IMR-90 (cell line): Measurements from ENCODE around the gene LIMCH1. TPM values are rescaled to one million over a fixed set of nuclear protein-coding genes. Genes with fewer than 3 reads are reported as not detected.

Experiments
- ATAC-seq: fragments of 200-7000 bp; cut with Tn5 transposase; 2 replicates; pipeline ENCODE4 v1.9.1; 2020; ENCODE audit warnings: low read depth, mild to moderate bottlenecking, moderate library complexity
- BruUV-seq: library from RNA; stranded (reverse); fragments of 400-500 nt; replicated peaks from 2 replicates; lab custom pipeline; 2021; lab: Mats Ljungman, UMichigan
- CTCF ChIA-PET: fragments of 300-600 bp; formaldehyde crosslinking; extraction: SDS; loops from one replicate; lab custom pipeline; 2021; ENCODE audit warnings: antibody characterized with exemption; lab: Yijun Ruan, JAX
- POLR2A ChIA-PET: fragments of 300-600 bp; sonication (Branson Sonifier 250); formaldehyde crosslinking; loops from one replicate; lab custom pipeline; 2022; ENCODE audit warnings: antibody characterized with exemption; ENCODE audit not compliant: unreplicated experiment; lab: Charles Lee
- DNase-seq: peaks from one replicate; pipeline ENCODE4 v3.0.0; 2013
- H2AFZ ChIP-seq: replicated peaks from 2 replicates; pipeline ENCODE3; 2013; ENCODE audit warnings: low read length, mild to moderate bottlenecking; ENCODE audit not compliant: poor library complexity
- H2AK5ac ChIP-seq: 2 replicates; pipeline ENCODE4 v1.6.1; 2013; ENCODE audit warnings: low read depth, low read length, inconsistent platforms
- H2AK9ac ChIP-seq: replicated peaks from 2 replicates; pipeline ENCODE3; 2013; ENCODE audit warnings: mild to moderate bottlenecking, low read depth, low read length, moderate library complexity; ENCODE audit not compliant: poor library complexity
- H2BK120ac ChIP-seq: 2 replicates; pipeline ENCODE4 v1.6.1; 2013; ENCODE audit warnings: low read depth, low read length, inconsistent platforms
- H2BK15ac ChIP-seq: 3 replicates; pipeline ENCODE4 v1.6.1; 2013; ENCODE audit warnings: low read depth, low read length, inconsistent platforms
- H2BK20ac ChIP-seq: 2 replicates; pipeline ENCODE4 v1.6.1; 2013; ENCODE audit warnings: low read depth, mild to moderate bottlenecking, inconsistent platforms, low read length, moderate library complexity
- H2BK5ac ChIP-seq: 2 replicates; pipeline ENCODE4 v1.6.1; 2013; ENCODE audit warnings: mild to moderate bottlenecking, low read depth, low read length, inconsistent platforms; ENCODE audit not compliant: poor library complexity, severe bottlenecking
- H3K14ac ChIP-seq: replicated peaks from 2 replicates; pipeline ENCODE4 v1.6.1; 2013; ENCODE audit warnings: low read depth, low read length, inconsistent platforms
- H3K18ac ChIP-seq: 2 replicates; pipeline ENCODE4 v1.6.1; 2013; ENCODE audit warnings: low read depth, low read length, control low read depth
- H3K23ac ChIP-seq: 2 replicates; pipeline ENCODE4 v1.6.1; 2013; ENCODE audit warnings: low read depth, low read length, inconsistent platforms
- H3K27ac ChIP-seq: 2 replicates; pipeline ENCODE4 v1.5.1; 2013; ENCODE audit warnings: mild to moderate bottlenecking, control low read depth, low read length; ENCODE audit not compliant: insufficient read depth
- H3K27me3 ChIP-seq: 2 replicates; pipeline ENCODE4 v1.6.1; 2013; ENCODE audit warnings: low read length; ENCODE audit not compliant: control insufficient read depth, insufficient read depth
- H3K36me3 ChIP-seq: 2 replicates; pipeline ENCODE4 v1.6.1; 2013; ENCODE audit warnings: low read length, mixed read lengths; ENCODE audit not compliant: control insufficient read depth, insufficient read depth
- H3K4ac ChIP-seq: 2 replicates; pipeline ENCODE4 v1.6.1; 2013; ENCODE audit warnings: low read depth, low read length, inconsistent platforms
- H3K4me1 ChIP-seq: 2 replicates; pipeline ENCODE4 v1.6.1; 2013; ENCODE audit warnings: low read length, mixed read lengths; ENCODE audit not compliant: control insufficient read depth, insufficient read depth
- H3K4me2 ChIP-seq: 2 replicates; pipeline ENCODE4 v1.6.1; 2013; ENCODE audit warnings: low read depth, mild to moderate bottlenecking, control low read depth, low read length, moderate library complexity
- H3K4me3 ChIP-seq: 2 replicates; pipeline ENCODE4 v1.5.1; 2013; ENCODE audit warnings: low read depth, mild to moderate bottlenecking, control low read depth, low read length, moderate library complexity; ENCODE audit not compliant: insufficient read depth
- H3K56ac ChIP-seq: 2 replicates; pipeline ENCODE4 v1.6.1; 2013; ENCODE audit warnings: low read length, inconsistent platforms; ENCODE audit not compliant: insufficient read depth; ENCODE audit errors: extremely low read depth
- H3K79me1 ChIP-seq, 2 experiments: 2 replicates each; pipeline ENCODE4 v1.6.1; 2013; ENCODE audit warnings: low read length in 2 of 2, inconsistent platforms in 1 of 2, low read depth in 1 of 2
- H3K9ac ChIP-seq: 2 replicates; pipeline ENCODE4 v1.6.1; 2013; ENCODE audit warnings: low read depth, low read length, control low read depth
- H3K9me1 ChIP-seq: 2 replicates; pipeline ENCODE4 v1.6.1; 2013; ENCODE audit warnings: low read length, inconsistent platforms; ENCODE audit not compliant: insufficient read depth
- H3K9me3 ChIP-seq: 2 replicates; pipeline ENCODE4 v1.6.1; 2013; ENCODE audit warnings: low read length; ENCODE audit not compliant: control insufficient read depth, insufficient read depth
- H4K20me1 ChIP-seq: 2 replicates; pipeline ENCODE4 v1.6.1; 2013; ENCODE audit warnings: low read length, inconsistent platforms; ENCODE audit not compliant: insufficient read depth
- H4K5ac ChIP-seq: 2 replicates; pipeline ENCODE4 v1.6.1; 2013; ENCODE audit warnings: mild to moderate bottlenecking, low read depth, low read length, control low read depth
- H4K8ac ChIP-seq, 2 experiments: 2 replicates each; pipeline ENCODE4 v1.6.1; 2013; ENCODE audit warnings: low read depth in 2 of 2, low read length in 2 of 2, control low read depth in 1 of 2, inconsistent platforms in 1 of 2
- H4K91ac ChIP-seq: 2 replicates; pipeline ENCODE4 v1.6.1; 2013; ENCODE audit warnings: low read depth, low read length, inconsistent platforms; ENCODE audit not compliant: insufficient read depth
- BHLHE40 ChIP-seq: fragments of 150-350 bp; IDR thresholded peaks from 2 replicates; pipeline ENCODE4 v1.6.1; 2016; ENCODE audit warnings: mild to moderate bottlenecking, low read depth, low read length
- CEBPB ChIP-seq: IDR thresholded peaks from 2 replicates; pipeline ENCODE4 v1.6.1; 2012; ENCODE audit warnings: low read depth, low read length, improper control_type of control experiment
- CHD1 ChIP-seq: IDR thresholded peaks from 2 replicates; pipeline ENCODE4 v1.6.1; 2012; ENCODE audit warnings: low read depth, low read length, improper control_type of control experiment
- CTCF ChIP-seq: conservative IDR thresholded peaks from 2 replicates; pipeline ENCODE4 v1.5.1; 2012; ENCODE audit warnings: mild to moderate bottlenecking, low read depth, low read length, improper control_type of control experiment
- FOS ChIP-seq: fragments of 150-350 bp; IDR thresholded peaks from 2 replicates; pipeline ENCODE4 v1.6.1; 2016; ENCODE audit warnings: low read depth, low read length
- MAFK ChIP-seq: IDR thresholded peaks from 2 replicates; pipeline ENCODE4 v1.6.1; 2012; ENCODE audit warnings: low read depth, low read length, improper control_type of control experiment
- MAZ ChIP-seq: IDR thresholded peaks from 2 replicates; pipeline ENCODE4 v1.6.1; 2012; ENCODE audit warnings: low read depth, mild to moderate bottlenecking, low read length, improper control_type of control experiment, moderate library complexity, borderline replicate concordance
- MXI1 ChIP-seq: IDR thresholded peaks from 2 replicates; pipeline ENCODE4 v1.6.1; 2012; ENCODE audit warnings: low read depth, mild to moderate bottlenecking, low read length, moderate library complexity, borderline replicate concordance
- NFE2L2 ChIP-seq: fragments of 150-350 bp; IDR thresholded peaks from 2 replicates; pipeline ENCODE4 v1.6.1; 2016; ENCODE audit warnings: low read depth, mild to moderate bottlenecking, low read length
- POLR2A ChIP-seq: IDR thresholded peaks from 2 replicates; pipeline ENCODE4 v1.6.1; 2012; ENCODE audit warnings: mild to moderate bottlenecking, low read depth, low read length
- RAD21 ChIP-seq: IDR thresholded peaks from 2 replicates; pipeline ENCODE4 v1.6.1; 2012; ENCODE audit warnings: low read length, improper control_type of control experiment
- RCOR1 ChIP-seq: IDR thresholded peaks from 2 replicates; pipeline ENCODE4 v1.6.1; 2012; ENCODE audit warnings: mild to moderate bottlenecking, low read length, improper control_type of control experiment; ENCODE audit not compliant: insufficient replicate concordance
- RFX5 ChIP-seq: IDR thresholded peaks from 2 replicates; pipeline ENCODE4 v1.8.0; 2012; ENCODE audit warnings: low read depth, mild to moderate bottlenecking, low read length, moderate library complexity
- SMC3 ChIP-seq: fragments of 150-350 bp; IDR thresholded peaks from 2 replicates; pipeline ENCODE4 v1.6.1; 2016; ENCODE audit warnings: low read depth, mild to moderate bottlenecking, antibody characterized with exemption, low read length, moderate library complexity
- WGBS, 2 experiments: methylation state at CpG; one replicate each; pipeline versions ENCODE4 v1.1.5 to v1.1.7; 2013; ENCODE audit warnings: missing lambda C conversion rate in 2 of 2; ENCODE audit not compliant: insufficient read length in 1 of 2; ENCODE audit errors: extremely low coverage in 2 of 2; 5-methylcytosine and 5-hydroxymethylcytosine counted together
- dilution Hi-C: fragments of 300-500 bp; cut with HindIII; formaldehyde crosslinking; loops from one replicate; pipeline ENCODE4 v1.14.3; 2018; ENCODE audit warnings: low sequenced_read_pairs; ENCODE audit not compliant: unreplicated experiment
- in situ Hi-C: fragments of 300-500 bp; cut with MboI; formaldehyde crosslinking; loops from 3 replicates; pipeline ENCODE4 v1.14.3; 2019; ENCODE audit warnings: low sequenced_read_pairs, inconsistent platforms, mixed read lengths
- intact Hi-C: fragments of 100-400 bp; cut with micrococcal nuclease; formaldehyde crosslinking; loops from 2 replicates; pipeline ENCODE4 v1.10.0; 2022
- polyA plus RNA-seq, 3 experiments: library from polyadenylated mRNA; depleted of rRNA; stranded (reverse); fragments of >200 nt; gene quantifications; 2 replicates each; pipeline ENCODE4 v1.2.3, GENCODE V29; 2012; ENCODE audit warnings: low replicate concordance in 1 of 3
- total RNA-seq: library from RNA; depleted of rRNA; stranded (reverse); fragments of >200 nt; gene quantifications from 2 replicates; pipeline ENCODE4 v1.2.3, GENCODE V29; 2012
- TF ChIP-seq, protein P1 (sequence below): fragments of 150-350 bp; IDR thresholded peaks from 2 replicates; pipeline ENCODE4 v1.6.1; 2017; ENCODE audit warnings: mild to moderate bottlenecking, antibody characterized with exemption, low read length, low read depth
- TF ChIP-seq, protein P2 (sequence below): fragments of 150-350 bp; IDR thresholded peaks from 2 replicates; pipeline ENCODE4 v1.6.1; 2016; ENCODE audit warnings: low read depth, mild to moderate bottlenecking, low read length, moderate library complexity, borderline replicate concordance

The LIMCH1 gene
- total and polyA plus RNA-seq, 2 of the 4 experiments (the other 2 are of a cell fraction), result 0.89 to 2.9 TPM

GRCh38 chr4:41655177-41655576, 117.2 kb downstream of the LIMCH1 start:
- POLR2A ChIA-PET, result no interaction called here
- Histone ChIP-seq H3K4me3 (no peak overlapping the region), H3K79me1 (no peaks in the 10 kb centered on the region), H2BK15ac (no peak overlapping the region), H3K9me1 (no peaks in the 10 kb centered on the region), H2BK20ac (no peak overlapping the region), H3K18ac (no peak overlapping the region), H2AK5ac (no peak overlapping the region), H3K14ac (no peak overlapping the region), H2BK120ac (no peak overlapping the region), H4K91ac (no peak overlapping the region), H3K9ac (no peak overlapping the region), H3K56ac (no peak overlapping the region), H4K5ac (no peak overlapping the region), H2BK5ac (no peak overlapping the region), H3K27ac (no peak overlapping the region), H3K9me3 (no peaks in the 10 kb centered on the region), H3K4me1 (peaks cover 6% of the 10 kb centered on the region), H3K4me2 (no peak overlapping the region), H4K8ac (no peak overlapping the region), H2AFZ (no peak overlapping the region), H2AK9ac (no peak overlapping the region), H4K20me1 (no peaks in the 10 kb centered on the region), H3K27me3 (peaks cover 9% of the 10 kb centered on the region), H3K36me3 (no peaks in the 10 kb centered on the region), H3K23ac (no peak overlapping the region), H3K4ac (no peak overlapping the region)
- intact Hi-C loops, result no loop called here
- peak; percentile 6 for DNase-seq
- dilution Hi-C loops, result no loop called here
- TF ChIP-seq BHLHE40 (no peak), RCOR1 (no peak), NFE2L2 (no peak), MXI1 (no peak), SMC3 (no peak), MAFK (no peak), CEBPB (no peak), RFX5 (no peak), CHD1 (no peak), FOS (no peak), RAD21 (no peak), CTCF (no peak), MAZ (no peak), POLR2A (no peak)
- TF ChIP-seq, protein P1, sequence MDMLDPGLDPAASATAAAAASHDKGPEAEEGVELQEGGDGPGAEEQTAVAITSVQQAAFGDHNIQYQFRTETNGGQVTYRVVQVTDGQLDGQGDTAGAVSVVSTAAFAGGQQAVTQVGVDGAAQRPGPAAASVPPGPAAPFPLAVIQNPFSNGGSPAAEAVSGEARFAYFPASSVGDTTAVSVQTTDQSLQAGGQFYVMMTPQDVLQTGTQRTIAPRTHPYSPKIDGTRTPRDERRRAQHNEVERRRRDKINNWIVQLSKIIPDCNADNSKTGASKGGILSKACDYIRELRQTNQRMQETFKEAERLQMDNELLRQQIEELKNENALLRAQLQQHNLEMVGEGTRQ, result no peak
- TF ChIP-seq, protein P2, sequence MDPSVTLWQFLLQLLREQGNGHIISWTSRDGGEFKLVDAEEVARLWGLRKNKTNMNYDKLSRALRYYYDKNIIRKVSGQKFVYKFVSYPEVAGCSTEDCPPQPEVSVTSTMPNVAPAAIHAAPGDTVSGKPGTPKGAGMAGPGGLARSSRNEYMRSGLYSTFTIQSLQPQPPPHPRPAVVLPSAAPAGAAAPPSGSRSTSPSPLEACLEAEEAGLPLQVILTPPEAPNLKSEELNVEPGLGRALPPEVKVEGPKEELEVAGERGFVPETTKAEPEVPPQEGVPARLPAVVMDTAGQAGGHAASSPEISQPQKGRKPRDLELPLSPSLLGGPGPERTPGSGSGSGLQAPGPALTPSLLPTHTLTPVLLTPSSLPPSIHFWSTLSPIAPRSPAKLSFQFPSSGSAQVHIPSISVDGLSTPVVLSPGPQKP, result no peak
- no peak for ATAC-seq
- CTCF ChIA-PET, result interaction anchor here (0.6 to 0.7 kb wide), 2 partner anchors 136 to 399 kb away, joined by 3 to 4 read pairs; no protein-coding TSS in a partner anchor
- in situ Hi-C loops, result loop anchor here (25.0 kb wide), 1 partner anchor 743 kb away; no protein-coding TSS in a partner anchor
- no TSS peak for BruUV-seq
- WGBS, 2 experiments, result no CpG with 5 or more reads among the region's 3 CpGs
